OCI-LY1 (cell line): ENCODE results near the gene SLC5A2.

Experiments
- EZH2 ChIP-seq: fragments of 200-600 bp; sonication (generic), shearing (Covaris generic); IDR thresholded peaks from 2 replicates; pipeline ENCODE4 v1.8.0; 2017; ENCODE audit warnings: borderline replicate concordance, mixed run types, mild to moderate bottlenecking, antibody characterized with exemption, low read length, moderate library complexity, mixed read lengths
- TF ChIP-seq, protein P1 (sequence below): fragments of 200-600 bp; sonication (generic), shearing (Covaris generic); IDR thresholded peaks from 2 replicates; pipeline ENCODE4 v1.5.1; 2017; ENCODE audit warnings: mild to moderate bottlenecking, antibody characterized with exemption, low read length, moderate library complexity, mixed read lengths

DNA sequence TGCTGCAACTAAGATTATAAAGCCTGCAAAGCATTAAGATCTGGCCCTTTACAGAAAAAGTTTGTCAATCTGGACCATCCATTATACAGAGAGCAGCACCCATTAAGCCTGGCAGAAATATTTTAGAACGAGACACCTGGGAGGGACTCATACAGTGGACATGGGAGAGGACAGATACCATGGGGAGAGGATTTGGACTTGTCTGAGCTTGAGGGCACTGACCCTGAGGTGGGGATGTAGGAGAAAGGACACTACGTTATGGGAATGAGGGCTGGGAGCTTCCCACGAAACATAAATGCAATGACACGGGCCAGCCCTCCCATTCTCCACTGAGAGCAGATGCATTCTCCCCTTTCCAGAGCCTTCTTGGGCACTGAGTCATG, 19.0 kb downstream of the SLC5A2 start:
- TF ChIP-seq, protein P1, sequence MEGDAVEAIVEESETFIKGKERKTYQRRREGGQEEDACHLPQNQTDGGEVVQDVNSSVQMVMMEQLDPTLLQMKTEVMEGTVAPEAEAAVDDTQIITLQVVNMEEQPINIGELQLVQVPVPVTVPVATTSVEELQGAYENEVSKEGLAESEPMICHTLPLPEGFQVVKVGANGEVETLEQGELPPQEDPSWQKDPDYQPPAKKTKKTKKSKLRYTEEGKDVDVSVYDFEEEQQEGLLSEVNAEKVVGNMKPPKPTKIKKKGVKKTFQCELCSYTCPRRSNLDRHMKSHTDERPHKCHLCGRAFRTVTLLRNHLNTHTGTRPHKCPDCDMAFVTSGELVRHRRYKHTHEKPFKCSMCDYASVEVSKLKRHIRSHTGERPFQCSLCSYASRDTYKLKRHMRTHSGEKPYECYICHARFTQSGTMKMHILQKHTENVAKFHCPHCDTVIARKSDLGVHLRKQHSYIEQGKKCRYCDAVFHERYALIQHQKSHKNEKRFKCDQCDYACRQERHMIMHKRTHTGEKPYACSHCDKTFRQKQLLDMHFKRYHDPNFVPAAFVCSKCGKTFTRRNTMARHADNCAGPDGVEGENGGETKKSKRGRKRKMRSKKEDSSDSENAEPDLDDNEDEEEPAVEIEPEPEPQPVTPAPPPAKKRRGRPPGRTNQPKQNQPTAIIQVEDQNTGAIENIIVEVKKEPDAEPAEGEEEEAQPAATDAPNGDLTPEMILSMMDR = no peak
- no peak for TF ChIP-seq EZH2
